C4-2B (cell line): ENCODE data around the gene CCDC171.

Experiments used
- CTCF ChIP-seq: fragments of 450-650 bp; conservative IDR thresholded peaks from 2 replicates; pipeline ENCODE4 v1.5.1; 2017; ENCODE audit warnings: mild to moderate bottlenecking
- ZFX ChIP-seq: fragments of 450-650 bp; IDR thresholded peaks from 2 replicates; pipeline ENCODE4 v1.6.1; 2017

- TF ChIP-seq CTCF (no peak), ZFX (no peak)
Measured at GRCh38 chr9:15831384-15831783, 278.5 kb downstream of the CCDC171 start.
